ENCODE results near the gene TCF3. TPM values are rescaled to one million over a fixed set of nuclear protein-coding genes. Genes with fewer than 3 reads are reported as not detected.

The TCF3 gene
- total and polyA plus RNA-seq, 2 donors (not counting 1 experiment from before 2014, with no cell fraction given) = 39.3 to 54.7 TPM

DNA sequence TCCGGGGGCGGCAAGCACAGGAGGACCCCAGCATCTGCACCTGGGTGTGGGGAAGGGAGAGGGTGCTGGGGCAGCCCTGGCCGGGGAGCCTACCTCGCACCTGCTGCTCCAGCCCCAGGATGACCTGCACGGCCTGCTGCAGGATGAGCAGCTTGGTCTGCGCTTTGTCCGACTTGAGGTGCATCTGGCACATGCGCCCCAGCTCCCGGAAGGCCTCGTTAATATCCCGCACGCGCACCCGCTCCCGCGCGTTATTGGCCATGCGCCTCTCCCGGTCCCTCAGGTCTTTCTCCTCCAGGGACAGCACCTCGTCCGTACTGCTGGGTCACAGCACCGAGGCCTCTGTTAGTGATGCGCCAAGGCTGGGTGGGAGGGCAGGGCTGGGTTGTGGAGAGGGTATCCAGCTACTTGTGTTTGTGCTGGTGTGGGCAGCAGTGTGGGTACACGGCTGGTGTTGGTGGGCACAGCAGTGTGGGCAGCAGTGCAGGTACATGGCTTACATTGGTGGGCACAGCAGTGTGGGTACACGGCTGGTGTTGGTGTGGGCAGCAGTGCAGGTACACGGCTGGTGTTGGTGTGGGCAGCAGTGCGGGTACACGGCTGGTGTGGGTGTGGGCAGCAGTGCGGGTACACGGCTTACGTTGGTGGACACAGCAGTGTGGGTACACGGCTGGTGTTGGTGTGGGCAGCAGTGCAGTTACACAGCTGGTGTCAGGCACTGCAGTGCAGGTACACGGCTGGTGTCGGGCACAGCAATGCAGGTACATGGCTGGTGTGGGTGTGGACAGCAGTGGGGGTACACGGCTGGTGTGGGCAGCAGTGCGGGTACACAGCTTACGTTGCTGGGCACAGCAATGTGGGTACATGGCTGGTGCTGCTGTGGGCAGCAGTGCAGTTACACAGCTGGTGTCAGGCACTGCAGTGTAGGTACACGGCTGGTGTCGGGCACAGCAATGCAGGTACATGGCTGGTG is 40.0 kb downstream of the TCF3 start:
- Histone ChIP-seq H3K36me3 (ENCODE audit: control insufficient read depth, insufficient read depth, low read length) (peaks cover 40% of the 10 kb centered on the region), H3K27ac (ENCODE audit: insufficient read depth, low read length) (no peak overlapping the region), H3K79me2 (ENCODE audit: control insufficient read depth, insufficient read depth, low read length) (no peaks in the 10 kb centered on the region), H3K27me3 (ENCODE audit: control insufficient read depth, insufficient read depth, low read length) (no peaks in the 10 kb centered on the region), H3K9me3 (ENCODE audit: control insufficient read depth, insufficient read depth, low read depth, low read length) (no peaks in the 10 kb centered on the region), H3K4me2 (ENCODE audit: extremely low read depth, insufficient read depth, low read length) (no peak overlapping the region), H3K4me3 (replicated peaks in 1 of 4; ENCODE audit: control extremely low read depth in 1 of 4, insufficient read depth in 1 of 4, low read depth in 3 of 4, low read length in 4 of 4) (no peak overlapping the region), H4K20me1 (ENCODE audit: control insufficient read depth, extremely low read depth, insufficient read depth, low read length) (no peaks in the 10 kb centered on the region), H2AFZ (ENCODE audit: low read length) (no peak overlapping the region), H3K9ac (ENCODE audit: insufficient read depth, low read length) (no peak overlapping the region), H3K4me1 (ENCODE audit: control insufficient read depth, extremely low read depth, insufficient read depth, low read length) (no peaks in the 10 kb centered on the region)
- no peak for TF ChIP-seq EZH2 (IDR thresholded peaks at IDR 0.05; ENCODE audit: low read length, missing control alignments)
- DNase-seq (ENCODE audit: low read depth in 2 of 2) = no peak

DNA sequence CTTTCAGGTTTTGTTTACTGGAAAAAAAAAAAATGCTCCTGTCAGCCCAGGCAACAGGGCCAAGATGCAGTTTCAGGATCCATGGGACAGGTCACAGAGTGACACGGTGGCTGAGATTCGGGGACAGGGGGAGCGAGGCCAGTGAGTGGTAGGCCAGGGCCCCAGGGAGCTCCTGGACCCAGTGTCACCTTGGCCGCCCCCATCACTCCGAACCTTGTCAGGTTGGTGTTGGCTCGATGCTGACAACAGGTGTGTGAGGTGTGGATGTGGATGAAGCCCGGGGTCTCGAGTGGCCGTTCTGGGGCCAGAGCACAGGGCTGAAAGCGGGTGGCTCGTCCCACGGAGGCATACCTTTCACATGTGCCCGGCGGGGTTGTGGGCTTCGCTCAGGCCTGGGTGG is 41.1 kb downstream of the TCF3 start:
- H3K4me3 ChIP-seq (replicated peaks in 1 of 4; ENCODE audit: control extremely low read depth in 1 of 4, insufficient read depth in 1 of 4, low read depth in 3 of 4, low read length in 4 of 4) = no peak overlapping the region
- H3K9me3 ChIP-seq (ENCODE audit: control insufficient read depth, insufficient read depth, low read depth, low read length) = no peaks in the 10 kb centered on the region
- H3K27me3 ChIP-seq (ENCODE audit: control insufficient read depth, insufficient read depth, low read length) = no peaks in the 10 kb centered on the region
- no peak overlapping the region for H3K27ac ChIP-seq (ENCODE audit: insufficient read depth, low read length)
- H2AFZ ChIP-seq (ENCODE audit: low read length) = no peak overlapping the region
- H3K9ac ChIP-seq (ENCODE audit: insufficient read depth, low read length) = no peak overlapping the region
- H3K4me2 ChIP-seq (ENCODE audit: extremely low read depth, insufficient read depth, low read length) = no peak overlapping the region
- H3K4me1 ChIP-seq (ENCODE audit: control insufficient read depth, extremely low read depth, insufficient read depth, low read length) = no peaks in the 10 kb centered on the region
- no peak for DNase-seq (ENCODE audit: low read depth in 2 of 2)
- no peaks in the 10 kb centered on the region for H4K20me1 ChIP-seq (ENCODE audit: control insufficient read depth, extremely low read depth, insufficient read depth, low read length)
- TF ChIP-seq, protein P1, sequence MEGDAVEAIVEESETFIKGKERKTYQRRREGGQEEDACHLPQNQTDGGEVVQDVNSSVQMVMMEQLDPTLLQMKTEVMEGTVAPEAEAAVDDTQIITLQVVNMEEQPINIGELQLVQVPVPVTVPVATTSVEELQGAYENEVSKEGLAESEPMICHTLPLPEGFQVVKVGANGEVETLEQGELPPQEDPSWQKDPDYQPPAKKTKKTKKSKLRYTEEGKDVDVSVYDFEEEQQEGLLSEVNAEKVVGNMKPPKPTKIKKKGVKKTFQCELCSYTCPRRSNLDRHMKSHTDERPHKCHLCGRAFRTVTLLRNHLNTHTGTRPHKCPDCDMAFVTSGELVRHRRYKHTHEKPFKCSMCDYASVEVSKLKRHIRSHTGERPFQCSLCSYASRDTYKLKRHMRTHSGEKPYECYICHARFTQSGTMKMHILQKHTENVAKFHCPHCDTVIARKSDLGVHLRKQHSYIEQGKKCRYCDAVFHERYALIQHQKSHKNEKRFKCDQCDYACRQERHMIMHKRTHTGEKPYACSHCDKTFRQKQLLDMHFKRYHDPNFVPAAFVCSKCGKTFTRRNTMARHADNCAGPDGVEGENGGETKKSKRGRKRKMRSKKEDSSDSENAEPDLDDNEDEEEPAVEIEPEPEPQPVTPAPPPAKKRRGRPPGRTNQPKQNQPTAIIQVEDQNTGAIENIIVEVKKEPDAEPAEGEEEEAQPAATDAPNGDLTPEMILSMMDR (conservative IDR thresholded peaks at IDR 0.05 in 1 of 2, IDR thresholded peaks at IDR 0.05 in 1 of 2; ENCODE audit: low read depth in 1 of 2, low read length in 2 of 2) = no peak
- no peak for TF ChIP-seq EZH2 (IDR thresholded peaks at IDR 0.05; ENCODE audit: low read length, missing control alignments)
- no peaks in the 10 kb centered on the region for H3K79me2 ChIP-seq (ENCODE audit: control insufficient read depth, insufficient read depth, low read length)
- H3K36me3 ChIP-seq (ENCODE audit: control insufficient read depth, insufficient read depth, low read length) = peaks cover 36% of the 10 kb centered on the region

DNA sequence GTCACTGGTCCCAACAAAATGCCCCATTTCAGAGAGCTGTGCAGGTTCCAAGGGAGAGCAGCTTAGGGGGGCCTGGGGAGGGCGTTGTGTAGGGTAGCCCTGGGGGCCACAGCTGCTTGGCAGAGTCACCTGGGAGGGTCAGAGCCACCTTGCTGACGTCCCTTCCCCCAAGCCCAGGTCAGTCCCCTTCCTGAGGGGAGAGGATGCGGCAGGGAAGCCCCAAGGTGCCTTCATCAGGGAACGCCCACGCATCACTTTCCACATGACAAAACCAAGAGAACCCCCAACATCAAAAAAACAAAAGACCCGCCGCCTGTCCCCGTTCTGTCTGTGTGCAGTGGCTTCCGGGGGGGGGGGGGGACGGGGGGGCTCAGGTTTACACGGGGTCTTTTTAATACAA is 41.8 kb downstream of the TCF3 start:
- no peaks in the 10 kb centered on the region for H3K27me3 ChIP-seq (ENCODE audit: control insufficient read depth, insufficient read depth, low read length)
- H4K20me1 ChIP-seq (ENCODE audit: control insufficient read depth, extremely low read depth, insufficient read depth, low read length) = no peaks in the 10 kb centered on the region
- no peak overlapping the region for H3K4me3 ChIP-seq (replicated peaks in 1 of 4; ENCODE audit: control extremely low read depth in 1 of 4, insufficient read depth in 1 of 4, low read depth in 3 of 4, low read length in 4 of 4)
- no peaks in the 10 kb centered on the region for H3K79me2 ChIP-seq (ENCODE audit: control insufficient read depth, insufficient read depth, low read length)
- no peak for TF ChIP-seq EZH2 (IDR thresholded peaks at IDR 0.05; ENCODE audit: low read length, missing control alignments)
- TF ChIP-seq, protein P1 (conservative IDR thresholded peaks at IDR 0.05 in 1 of 2, IDR thresholded peaks at IDR 0.05 in 1 of 2; ENCODE audit: low read depth in 1 of 2, low read length in 2 of 2) = no peak
- no peak overlapping the region for H3K9ac ChIP-seq (ENCODE audit: insufficient read depth, low read length)
- H3K4me1 ChIP-seq (ENCODE audit: control insufficient read depth, extremely low read depth, insufficient read depth, low read length) = no peaks in the 10 kb centered on the region
- no peak overlapping the region for H2AFZ ChIP-seq (ENCODE audit: low read length)
- peaks cover 36% of the 10 kb centered on the region for H3K36me3 ChIP-seq (ENCODE audit: control insufficient read depth, insufficient read depth, low read length)
- H3K27ac ChIP-seq (ENCODE audit: insufficient read depth, low read length) = no peak overlapping the region
- H3K4me2 ChIP-seq (ENCODE audit: extremely low read depth, insufficient read depth, low read length) = no peak overlapping the region
- no peaks in the 10 kb centered on the region for H3K9me3 ChIP-seq (ENCODE audit: control insufficient read depth, insufficient read depth, low read depth, low read length)
- no peak for DNase-seq (ENCODE audit: low read depth in 2 of 2)
